PFSK-1 (cell line): ENCODE results near the gene HIVEP2.

ENCODE experiments used
- FOXP2 ChIP-seq: optimal IDR thresholded peaks from 2 replicates; pipeline ENCODE3; 2011; ENCODE audit warnings: borderline replicate concordance, control low read depth, inconsistent platforms; ENCODE audit not compliant: insufficient read depth; ENCODE audit errors: extremely low read length, extremely low read depth
- POLR2AphosphoS5 ChIP-seq: IDR thresholded peaks from 2 replicates; pipeline ENCODE4 v1.6.1; 2012; ENCODE audit warnings: low read depth, mild to moderate bottlenecking, control low read depth, low read length, moderate library complexity
- SIN3A ChIP-seq: IDR thresholded peaks from 2 replicates; pipeline ENCODE4 v1.6.1; 2012; ENCODE audit warnings: mild to moderate bottlenecking, low read length, moderate library complexity, borderline replicate concordance; ENCODE audit not compliant: insufficient read depth
- TAF1 ChIP-seq: IDR thresholded peaks from 2 replicates; pipeline ENCODE4 v1.6.1; 2012; ENCODE audit warnings: low read length, control low read depth, borderline replicate concordance; ENCODE audit not compliant: insufficient read depth
- TF ChIP-seq, protein P1 (sequence below), 2 experiments: IDR thresholded peaks; 2 replicates each; pipeline versions ENCODE4 v1.6.1 to v1.8.0; 2011 to 2012; ENCODE audit warnings: low read depth in 2 of 2, low read length in 2 of 2, control low read depth in 1 of 2, inconsistent platforms in 1 of 2, mild to moderate bottlenecking in 1 of 2, moderate library complexity in 1 of 2; ENCODE audit not compliant: insufficient read depth in 1 of 2

Gene HIVEP2

GRCh38 chr6:142829556-142829955 lies 115.4 kb downstream of the HIVEP2 start:
- TF ChIP-seq, protein P1, sequence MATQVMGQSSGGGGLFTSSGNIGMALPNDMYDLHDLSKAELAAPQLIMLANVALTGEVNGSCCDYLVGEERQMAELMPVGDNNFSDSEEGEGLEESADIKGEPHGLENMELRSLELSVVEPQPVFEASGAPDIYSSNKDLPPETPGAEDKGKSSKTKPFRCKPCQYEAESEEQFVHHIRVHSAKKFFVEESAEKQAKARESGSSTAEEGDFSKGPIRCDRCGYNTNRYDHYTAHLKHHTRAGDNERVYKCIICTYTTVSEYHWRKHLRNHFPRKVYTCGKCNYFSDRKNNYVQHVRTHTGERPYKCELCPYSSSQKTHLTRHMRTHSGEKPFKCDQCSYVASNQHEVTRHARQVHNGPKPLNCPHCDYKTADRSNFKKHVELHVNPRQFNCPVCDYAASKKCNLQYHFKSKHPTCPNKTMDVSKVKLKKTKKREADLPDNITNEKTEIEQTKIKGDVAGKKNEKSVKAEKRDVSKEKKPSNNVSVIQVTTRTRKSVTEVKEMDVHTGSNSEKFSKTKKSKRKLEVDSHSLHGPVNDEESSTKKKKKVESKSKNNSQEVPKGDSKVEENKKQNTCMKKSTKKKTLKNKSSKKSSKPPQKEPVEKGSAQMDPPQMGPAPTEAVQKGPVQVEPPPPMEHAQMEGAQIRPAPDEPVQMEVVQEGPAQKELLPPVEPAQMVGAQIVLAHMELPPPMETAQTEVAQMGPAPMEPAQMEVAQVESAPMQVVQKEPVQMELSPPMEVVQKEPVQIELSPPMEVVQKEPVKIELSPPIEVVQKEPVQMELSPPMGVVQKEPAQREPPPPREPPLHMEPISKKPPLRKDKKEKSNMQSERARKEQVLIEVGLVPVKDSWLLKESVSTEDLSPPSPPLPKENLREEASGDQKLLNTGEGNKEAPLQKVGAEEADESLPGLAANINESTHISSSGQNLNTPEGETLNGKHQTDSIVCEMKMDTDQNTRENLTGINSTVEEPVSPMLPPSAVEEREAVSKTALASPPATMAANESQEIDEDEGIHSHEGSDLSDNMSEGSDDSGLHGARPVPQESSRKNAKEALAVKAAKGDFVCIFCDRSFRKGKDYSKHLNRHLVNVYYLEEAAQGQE (IDR thresholded peaks at IDR 0.05; ENCODE audit: insufficient read depth in 1 of 2, low read depth in 2 of 2, low read length in 2 of 2) = no peak
- TF ChIP-seq FOXP2 (no peak), TAF1 (no peak), POLR2AphosphoS5 (no peak), SIN3A (no peak)

DNA sequence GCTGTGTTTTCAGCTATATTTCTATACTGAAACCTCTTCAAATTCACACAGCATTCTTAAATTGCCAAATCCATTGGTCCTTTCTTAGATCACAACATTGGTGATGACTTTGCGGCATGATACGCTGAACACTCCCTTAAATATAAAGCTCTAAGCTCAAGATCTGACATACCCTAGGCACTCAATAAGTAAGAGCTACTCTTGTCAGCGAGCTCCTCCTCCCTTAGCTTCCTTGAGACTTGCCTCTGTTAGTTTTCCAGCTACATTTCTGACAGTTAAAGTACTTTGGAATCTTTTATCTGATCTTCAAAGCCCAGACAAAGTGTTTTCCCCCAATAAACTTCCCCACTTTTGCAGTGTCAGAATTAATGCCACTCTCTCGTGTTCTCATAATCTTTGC lies 117.0 kb downstream of the HIVEP2 start:
- TF ChIP-seq SIN3A (no peak), FOXP2 (no peak), POLR2AphosphoS5 (no peak), TAF1 (no peak)
- TF ChIP-seq, protein P1 (IDR thresholded peaks at IDR 0.05; ENCODE audit: insufficient read depth in 1 of 2, low read depth in 2 of 2, low read length in 2 of 2) = no peak

GRCh38 chr6:142827369-142827768 lies 117.6 kb downstream of the HIVEP2 start:
- TF ChIP-seq, protein P1 (IDR thresholded peaks at IDR 0.05; ENCODE audit: insufficient read depth in 1 of 2, low read depth in 2 of 2, low read length in 2 of 2) = no peak
- no peak for TF ChIP-seq POLR2AphosphoS5
- TF ChIP-seq TAF1 = no peak
- no peak for TF ChIP-seq FOXP2

DNA sequence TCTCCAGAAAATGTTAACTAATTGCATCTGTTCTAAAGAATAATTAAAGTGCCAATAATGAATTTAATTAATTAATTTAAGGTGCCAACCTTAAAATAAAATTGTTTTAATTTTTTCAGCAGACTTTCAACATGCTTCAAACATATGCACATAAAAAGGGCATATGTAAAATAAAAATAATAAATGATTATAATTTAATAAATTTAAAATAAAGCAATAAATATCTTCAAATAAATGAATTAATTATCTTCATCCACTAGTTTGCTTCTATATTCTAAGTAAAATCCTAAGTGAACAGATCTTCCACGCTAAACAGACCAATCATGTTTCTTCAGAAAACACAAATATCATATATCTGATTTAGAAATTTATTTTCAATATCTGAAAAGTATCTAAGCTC lies 119.2 kb downstream of the HIVEP2 start:
- TF ChIP-seq TAF1 = no peak
- TF ChIP-seq SIN3A = no peak
- TF ChIP-seq, protein P1 (IDR thresholded peaks at IDR 0.05; ENCODE audit: insufficient read depth in 1 of 2, low read depth in 2 of 2, low read length in 2 of 2) = no peak
- no peak for TF ChIP-seq FOXP2
- TF ChIP-seq POLR2AphosphoS5 = no peak

GRCh38 chr6:142824426-142824825 lies 120.5 kb downstream of the HIVEP2 start:
- TF ChIP-seq POLR2AphosphoS5 (no peak), SIN3A (no peak), FOXP2 (no peak), TAF1 (no peak)
- TF ChIP-seq, protein P1 (IDR thresholded peaks at IDR 0.05; ENCODE audit: insufficient read depth in 1 of 2, low read depth in 2 of 2, low read length in 2 of 2) = no peak
